Measurements from ENCODE around the gene ZNF467. TPM values are rescaled to one million over a fixed set of nuclear protein-coding genes. Genes with fewer than 3 reads are reported as not detected.

The ZNF467 gene
- total RNA-seq, 4 donors from 2014 or later = 6.2 to 12.1 (median 9.8) TPM

DNA sequence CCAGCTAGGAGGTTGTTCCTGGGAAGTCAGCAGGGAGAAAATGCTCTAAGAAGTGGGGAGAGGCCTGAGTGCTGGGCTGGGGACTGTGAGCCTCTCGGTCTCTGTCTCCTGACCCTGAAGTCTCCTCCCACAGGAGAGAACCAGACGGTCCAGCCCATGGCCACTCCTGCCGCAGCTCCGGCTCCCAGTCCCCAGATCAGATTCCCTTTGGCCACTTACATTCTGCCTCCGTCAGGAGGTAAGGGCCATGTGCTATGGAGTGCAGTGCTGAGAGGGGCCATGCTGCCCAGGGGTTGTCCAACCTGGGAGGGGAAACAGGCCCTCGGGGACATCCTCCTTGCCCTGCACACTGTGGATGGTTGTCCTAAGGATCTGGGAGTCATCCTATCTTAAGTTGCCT, 21.3 kb upstream of the ZNF467 start:
- 57 to 62% methylated on average over 6 of the region's 6 CpGs for WGBS, 2 donors
- intact Hi-C loops (cut with DNase I; ENCODE audit: low total_unique reads) = no loop called here
- TF ChIP-seq, protein P1, sequence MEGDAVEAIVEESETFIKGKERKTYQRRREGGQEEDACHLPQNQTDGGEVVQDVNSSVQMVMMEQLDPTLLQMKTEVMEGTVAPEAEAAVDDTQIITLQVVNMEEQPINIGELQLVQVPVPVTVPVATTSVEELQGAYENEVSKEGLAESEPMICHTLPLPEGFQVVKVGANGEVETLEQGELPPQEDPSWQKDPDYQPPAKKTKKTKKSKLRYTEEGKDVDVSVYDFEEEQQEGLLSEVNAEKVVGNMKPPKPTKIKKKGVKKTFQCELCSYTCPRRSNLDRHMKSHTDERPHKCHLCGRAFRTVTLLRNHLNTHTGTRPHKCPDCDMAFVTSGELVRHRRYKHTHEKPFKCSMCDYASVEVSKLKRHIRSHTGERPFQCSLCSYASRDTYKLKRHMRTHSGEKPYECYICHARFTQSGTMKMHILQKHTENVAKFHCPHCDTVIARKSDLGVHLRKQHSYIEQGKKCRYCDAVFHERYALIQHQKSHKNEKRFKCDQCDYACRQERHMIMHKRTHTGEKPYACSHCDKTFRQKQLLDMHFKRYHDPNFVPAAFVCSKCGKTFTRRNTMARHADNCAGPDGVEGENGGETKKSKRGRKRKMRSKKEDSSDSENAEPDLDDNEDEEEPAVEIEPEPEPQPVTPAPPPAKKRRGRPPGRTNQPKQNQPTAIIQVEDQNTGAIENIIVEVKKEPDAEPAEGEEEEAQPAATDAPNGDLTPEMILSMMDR (IDR thresholded peaks at IDR 0.05) = no peak
- no peak for TF ChIP-seq POLR2A (IDR thresholded peaks at IDR 0.05)
- H3K4me3 ChIP-seq (ENCODE audit: low read depth, poor library complexity, severe bottlenecking) = no peak overlapping the region
- no peak for DNase-seq (ENCODE audit: low spot score in 2 of 2)

DNA sequence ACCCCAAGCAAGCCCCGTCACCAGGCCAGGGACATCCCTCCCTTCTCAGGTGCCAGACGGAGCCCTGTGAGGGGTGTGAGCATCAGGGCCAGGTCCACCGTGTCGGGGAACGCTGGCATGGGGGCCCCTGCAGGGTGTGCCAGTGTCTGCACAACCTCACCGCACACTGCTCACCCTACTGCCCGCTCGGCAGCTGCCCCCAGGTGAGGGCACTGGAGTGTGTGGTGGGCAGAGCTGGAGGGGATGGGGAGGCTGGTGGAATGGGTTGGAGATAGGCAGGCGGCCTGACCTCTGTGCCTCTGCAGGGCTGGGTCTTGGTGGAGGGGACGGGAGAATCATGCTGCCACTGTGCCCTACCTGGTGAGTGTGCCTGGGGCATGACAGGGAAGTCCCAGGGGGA, 19.9 kb upstream of the ZNF467 start:
- TF ChIP-seq, protein P1 (IDR thresholded peaks at IDR 0.05) = no peak
- TF ChIP-seq POLR2A (IDR thresholded peaks at IDR 0.05) = no peak
- no peak overlapping the region for H3K4me3 ChIP-seq (ENCODE audit: low read depth, poor library complexity, severe bottlenecking)
- no peak for DNase-seq (ENCODE audit: low spot score in 2 of 2)
- intact Hi-C loops (cut with DNase I; ENCODE audit: low total_unique reads) = no loop called here
- 73 to 84% methylated on average over 6 to 10 of the region's 10 CpGs for WGBS, 2 donors

DNA sequence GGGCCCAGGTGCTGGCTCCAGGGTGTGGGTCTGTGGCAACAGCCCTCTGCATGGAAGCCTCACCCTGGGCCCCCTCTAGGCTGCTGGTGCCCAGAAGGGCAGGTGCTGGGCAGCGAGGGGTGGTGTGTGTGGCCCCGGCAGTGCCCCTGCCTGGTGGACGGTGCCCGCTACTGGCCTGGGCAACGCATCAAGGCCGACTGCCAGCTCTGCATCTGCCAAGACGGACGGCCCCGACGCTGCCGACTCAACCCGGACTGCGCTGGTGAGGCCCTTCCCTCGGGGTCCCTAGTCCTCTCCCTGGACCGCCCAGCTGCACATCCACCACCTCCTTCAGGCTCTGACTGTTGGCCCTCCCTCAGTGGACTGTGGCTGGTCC, 18.8 kb upstream of the ZNF467 start:
- 91 to 94% methylated on average over 7 to 15 of the region's 15 CpGs for WGBS, 2 donors

DNA sequence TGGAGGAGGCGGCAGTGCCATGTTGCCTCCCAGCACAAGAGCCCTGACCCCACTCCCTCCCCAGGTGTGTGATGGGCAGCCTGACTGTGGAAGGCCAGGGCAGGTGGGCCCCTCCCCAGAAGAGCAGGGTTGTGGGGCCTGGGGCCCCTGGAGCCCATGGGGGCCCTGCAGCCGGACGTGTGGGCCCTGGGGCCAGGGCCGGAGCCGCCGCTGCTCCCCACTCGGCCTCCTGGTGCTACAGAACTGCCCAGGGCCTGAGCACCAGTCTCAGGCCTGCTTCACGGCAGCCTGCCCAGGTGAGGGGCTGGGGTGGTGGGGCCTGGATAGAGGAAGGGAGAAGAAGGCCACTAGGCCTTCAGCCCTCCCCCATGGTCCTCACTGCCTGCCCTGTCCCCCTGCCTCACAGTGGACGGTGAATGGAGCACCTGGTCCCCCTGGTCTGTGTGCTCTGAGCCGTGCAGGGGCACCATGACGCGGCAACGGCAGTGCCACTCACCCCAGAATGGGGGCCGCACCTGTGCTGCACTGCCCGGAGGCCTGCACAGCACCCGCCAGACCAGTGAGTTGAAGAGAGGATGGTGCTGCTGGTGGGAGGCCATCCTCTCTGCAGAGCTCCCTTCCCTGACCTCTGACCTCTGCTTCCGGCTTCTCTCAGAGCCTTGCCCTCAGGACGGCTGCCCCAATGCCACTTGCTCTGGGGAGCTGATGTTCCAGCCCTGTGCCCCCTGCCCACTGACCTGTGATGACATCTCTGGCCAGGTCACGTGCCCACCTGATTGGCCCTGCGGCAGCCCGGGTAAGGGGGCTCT, 18.2 kb upstream of the ZNF467 start:
- no peak for DNase-seq (ENCODE audit: low spot score in 2 of 2)
- H3K4me3 ChIP-seq (ENCODE audit: low read depth, poor library complexity, severe bottlenecking) = no peak overlapping the region
- 90 to 91% methylated on average over 9 to 19 of the region's 21 CpGs for WGBS, 2 donors
- intact Hi-C loops (cut with DNase I; ENCODE audit: low total_unique reads) = no loop called here
- no peak for TF ChIP-seq POLR2A (IDR thresholded peaks at IDR 0.05)

More for the DNA sequence above, 18.8 kb upstream of the ZNF467 start:
- DNase-seq (ENCODE audit: low spot score in 2 of 2) = no peak
- TF ChIP-seq POLR2A (IDR thresholded peaks at IDR 0.05) = no peak
- TF ChIP-seq, protein P1 (IDR thresholded peaks at IDR 0.05) = no peak
- no peak overlapping the region for H3K4me3 ChIP-seq (ENCODE audit: low read depth, poor library complexity, severe bottlenecking)
- intact Hi-C loops (cut with DNase I; ENCODE audit: low total_unique reads) = no loop called here

DNA sequence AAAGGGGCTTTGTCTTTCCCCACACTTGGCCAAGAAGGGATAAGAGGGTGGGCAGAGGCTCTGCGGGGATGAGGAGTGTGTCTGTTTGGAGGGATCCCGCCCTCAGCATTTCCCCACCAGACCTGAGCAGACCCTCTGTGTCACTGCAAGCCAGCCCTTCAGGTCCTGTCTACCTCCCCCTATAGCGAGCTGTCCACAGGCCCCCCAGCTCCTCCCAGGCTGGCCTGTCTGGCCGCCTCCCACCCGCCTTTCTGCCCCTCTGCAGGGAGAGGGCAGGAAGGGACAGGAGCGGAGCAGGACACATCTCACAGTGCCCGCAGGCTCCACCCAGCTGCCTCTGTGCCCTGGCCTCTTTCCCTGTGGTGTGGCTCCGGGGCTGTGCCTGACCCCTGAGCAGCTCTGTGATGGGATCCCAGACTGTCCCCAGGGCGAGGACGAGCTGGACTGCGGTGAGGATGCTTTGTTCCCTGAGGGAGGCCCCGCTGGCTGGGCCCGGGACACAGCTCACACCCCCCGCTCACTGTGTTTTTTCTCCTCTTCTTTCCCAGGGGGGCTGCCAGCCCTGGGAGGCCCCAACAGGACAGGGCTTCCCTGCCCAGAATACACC, 17.5 kb upstream of the ZNF467 start:
- intact Hi-C loops (cut with DNase I; ENCODE audit: low total_unique reads) = no loop called here
- H3K4me3 ChIP-seq (ENCODE audit: low read depth, poor library complexity, severe bottlenecking) = no peak overlapping the region
- TF ChIP-seq, protein P1 (IDR thresholded peaks at IDR 0.05) = no peak
- no peak for TF ChIP-seq POLR2A (IDR thresholded peaks at IDR 0.05)
- 87 to 88% methylated on average over 14 of the region's 14 CpGs for WGBS, 2 donors
- DNase-seq (ENCODE audit: low spot score in 2 of 2) = no peak

DNA sequence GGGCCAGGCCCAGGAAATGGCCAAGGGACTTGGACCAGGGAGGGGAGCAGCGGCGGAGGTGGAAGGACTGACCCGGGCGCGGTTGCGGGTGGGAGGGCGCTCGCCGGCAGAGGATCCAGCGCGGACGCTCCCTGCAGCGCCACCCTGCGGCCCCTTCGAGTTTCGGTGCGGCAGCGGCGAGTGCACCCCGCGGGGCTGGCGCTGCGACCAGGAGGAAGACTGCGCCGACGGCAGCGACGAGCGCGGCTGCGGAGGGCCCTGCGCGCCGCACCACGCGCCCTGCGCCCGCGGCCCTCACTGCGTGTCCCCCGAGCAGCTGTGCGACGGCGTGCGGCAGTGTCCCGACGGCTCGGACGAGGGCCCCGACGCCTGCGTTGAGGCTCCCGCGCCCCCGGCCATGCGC, 16.8 kb upstream of the ZNF467 start:
- no peak for DNase-seq (ENCODE audit: low spot score in 2 of 2)
- 0 to 5% methylated on average over 2 to 51 of the region's 56 CpGs for whole genome bisulfite sequencing, 2 donors
- intact Hi-C loops (cut with DNase I; ENCODE audit: low total_unique reads) = no loop called here
- H3K4me3 ChIP-seq (ENCODE audit: low read depth, poor library complexity, severe bottlenecking) = no peak overlapping the region
- TF ChIP-seq, protein P1 (IDR thresholded peaks at IDR 0.05) = no peak
- no peak for TF ChIP-seq POLR2A (IDR thresholded peaks at IDR 0.05)
